Right lung (tissue), 5 donors: ENCODE data around the gene PATZ1. TPM values are rescaled to one million over a fixed set of nuclear protein-coding genes. Genes with fewer than 3 reads are reported as not detected.
A peak's percentile ranks its signal among the peaks of the same experiment; 100 is the strongest.

ENCODE experiments used
- DNase-seq, 2 donors: peaks; one replicate each; pipeline ENCODE4 v3.0.0-alpha.2; 2013
- polyA plus RNA-seq, 5 donors: library from polyadenylated mRNA; unstranded; fragments of 120-200 nt; gene quantifications; one replicate each; pipeline versions ENCODE4 v1.2.1 to v1.2.3, GENCODE V29; 2013; ENCODE audit warnings: inconsistent platforms in 1 of 5, low replicate concordance in 1 of 5; ENCODE audit not compliant: insufficient read length in 5 of 5, insufficient read depth in 1 of 5

PATZ1 gene
- polyA plus RNA-seq, 5 donors: 58.9 to 76.5 (median 65.2) TPM

DNA sequence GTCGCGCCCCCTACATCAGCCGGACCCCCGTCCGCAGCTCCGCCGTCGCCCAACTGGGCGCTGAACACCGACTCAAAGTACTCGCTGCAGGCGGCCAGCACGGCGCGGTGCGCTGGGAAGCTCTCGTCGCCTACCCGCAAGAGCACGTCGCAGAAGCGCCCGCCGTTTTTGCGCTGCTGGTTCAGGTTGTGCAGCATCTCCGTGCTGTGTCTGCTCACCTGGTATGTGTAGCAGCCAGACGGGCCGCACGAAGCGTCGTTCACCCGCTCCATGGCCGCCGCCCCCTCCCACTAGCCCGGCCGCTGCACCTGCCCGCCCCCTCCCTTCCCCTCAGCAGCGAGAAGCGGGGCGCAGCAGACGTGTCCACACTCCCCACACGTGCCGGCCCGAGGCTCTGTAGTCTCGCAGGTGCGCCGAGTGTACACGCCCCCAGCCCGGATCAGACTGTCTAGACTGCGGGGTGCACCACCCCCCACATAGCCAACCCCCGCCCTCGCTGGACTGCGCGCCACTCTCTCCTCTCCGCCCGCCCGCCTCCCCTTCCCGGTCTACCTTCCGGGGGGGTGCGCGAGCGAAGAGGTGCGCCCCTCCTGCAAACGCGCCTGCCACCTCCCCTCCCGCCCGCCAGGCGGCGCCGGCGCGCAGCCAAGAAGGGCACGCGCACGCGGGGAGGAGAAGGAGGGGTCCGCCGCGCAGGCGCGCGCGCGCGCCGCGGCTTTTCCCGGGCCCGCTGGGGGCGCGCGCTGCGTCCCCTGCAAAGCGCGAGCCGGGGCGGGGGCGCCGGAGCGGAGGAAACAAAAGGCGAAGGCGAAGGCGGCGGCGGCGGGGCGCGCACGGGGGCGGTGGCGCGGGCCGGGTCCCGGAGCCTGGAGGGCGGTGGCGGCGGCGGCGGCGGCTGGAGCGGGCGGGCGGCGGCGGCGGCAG is 553 bp downstream of the PATZ1 start:
- DNase-seq: peak; percentile 91 to 93

DNA sequence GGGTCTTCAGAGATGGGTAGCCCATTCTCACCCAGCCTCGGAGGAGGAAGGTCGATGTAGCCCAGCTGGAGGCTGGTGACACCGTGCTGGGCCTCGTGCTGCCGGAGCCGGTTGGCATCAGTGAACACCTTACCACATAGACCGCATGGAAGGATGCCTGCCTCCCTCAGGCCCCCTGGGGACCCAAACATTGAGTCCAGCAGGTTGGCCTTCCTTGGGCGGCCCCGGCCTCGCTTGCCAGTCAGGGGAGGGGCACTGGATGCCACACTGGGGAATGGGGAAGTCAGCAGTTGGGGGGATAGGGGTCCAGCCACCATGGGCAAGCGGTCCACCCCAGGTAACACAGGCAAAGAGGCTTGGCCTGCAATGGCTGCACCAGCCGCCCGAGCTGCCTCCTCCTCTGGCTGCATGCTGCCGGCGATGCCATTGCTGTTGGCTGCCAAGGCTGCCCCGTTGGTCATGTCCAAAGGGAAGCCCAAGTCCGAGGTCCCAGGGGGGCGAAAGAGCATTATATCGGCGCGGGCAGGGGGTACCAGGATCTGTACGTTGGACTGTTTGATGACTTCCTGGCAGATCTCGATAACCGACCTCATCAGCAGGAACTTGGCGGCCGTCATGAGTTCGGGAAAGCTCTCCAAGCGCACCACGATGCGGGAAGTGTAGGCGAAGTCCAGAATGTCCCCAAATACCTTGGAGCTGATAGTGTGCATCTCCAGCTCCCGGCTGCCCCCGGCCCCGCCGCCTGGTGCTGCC is 1.4 kb downstream of the PATZ1 start:
- peak; percentile 45 to 49 for DNase-seq

DNA sequence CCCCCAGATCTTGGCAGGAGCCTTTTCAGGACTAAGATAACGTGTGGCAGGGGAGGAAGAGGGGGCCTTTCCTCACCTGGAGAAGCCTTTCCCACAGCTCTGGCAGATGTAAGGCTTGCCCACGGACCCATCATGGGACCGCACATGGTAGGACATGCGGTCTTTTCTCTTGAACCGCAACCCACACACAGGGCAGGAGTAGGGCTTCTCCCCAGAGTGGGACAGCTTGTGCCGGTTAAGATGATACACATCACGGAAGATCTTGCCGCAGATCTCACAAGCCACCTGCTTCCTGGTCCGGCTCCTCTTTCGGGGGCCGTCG is 1.9 kb downstream of the PATZ1 start:
- DNase-seq: peak in 1 of 2 donors; percentile 4

DNA sequence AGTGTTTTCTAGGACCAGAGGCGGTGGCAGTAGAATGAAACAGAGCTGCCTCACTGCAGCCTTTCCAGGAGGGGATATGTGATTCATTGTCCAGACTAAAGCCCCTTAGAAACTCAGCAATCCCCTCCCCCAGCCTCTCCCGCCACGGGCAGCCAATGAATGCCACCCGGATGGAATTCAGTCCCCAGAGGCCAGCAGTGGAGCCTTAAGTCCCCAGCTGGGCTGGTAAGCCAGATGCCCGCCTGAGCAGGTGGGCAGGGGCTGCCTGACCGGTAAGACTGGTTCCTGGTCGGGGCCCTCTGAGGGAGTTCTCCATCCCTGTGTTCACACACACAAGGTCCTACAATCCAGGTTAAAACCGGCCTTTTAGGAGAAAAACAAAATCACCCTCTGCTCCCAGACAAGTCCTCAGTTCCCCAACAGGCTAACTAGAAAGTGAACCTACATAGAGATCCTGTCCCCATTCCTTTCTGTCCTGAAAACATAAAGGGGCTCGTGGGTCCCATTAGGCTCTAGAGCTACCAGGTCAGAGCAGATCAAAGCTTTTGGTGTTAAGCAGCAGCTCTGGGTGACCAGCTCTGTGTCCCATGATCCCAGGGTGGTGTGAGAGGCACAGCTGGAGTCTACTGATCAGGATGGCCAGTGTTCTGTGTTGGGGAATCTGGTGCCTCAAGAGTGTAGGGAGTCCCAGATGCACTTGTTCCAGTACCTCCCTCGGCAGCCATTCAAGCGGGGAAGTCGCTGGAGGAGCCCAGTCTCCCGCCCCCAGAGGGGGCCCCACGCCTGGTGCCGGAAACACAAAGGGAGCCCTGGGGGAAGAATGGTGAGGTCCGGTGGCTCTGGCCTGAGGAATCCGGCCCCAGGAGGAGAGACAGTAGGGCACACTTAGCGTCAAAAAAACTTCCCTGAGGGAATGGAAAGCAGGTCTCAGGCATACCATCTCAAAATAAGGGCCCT is 2.6 kb downstream of the PATZ1 start:
- peak; percentile 70 to 77 for DNase-seq

DNA sequence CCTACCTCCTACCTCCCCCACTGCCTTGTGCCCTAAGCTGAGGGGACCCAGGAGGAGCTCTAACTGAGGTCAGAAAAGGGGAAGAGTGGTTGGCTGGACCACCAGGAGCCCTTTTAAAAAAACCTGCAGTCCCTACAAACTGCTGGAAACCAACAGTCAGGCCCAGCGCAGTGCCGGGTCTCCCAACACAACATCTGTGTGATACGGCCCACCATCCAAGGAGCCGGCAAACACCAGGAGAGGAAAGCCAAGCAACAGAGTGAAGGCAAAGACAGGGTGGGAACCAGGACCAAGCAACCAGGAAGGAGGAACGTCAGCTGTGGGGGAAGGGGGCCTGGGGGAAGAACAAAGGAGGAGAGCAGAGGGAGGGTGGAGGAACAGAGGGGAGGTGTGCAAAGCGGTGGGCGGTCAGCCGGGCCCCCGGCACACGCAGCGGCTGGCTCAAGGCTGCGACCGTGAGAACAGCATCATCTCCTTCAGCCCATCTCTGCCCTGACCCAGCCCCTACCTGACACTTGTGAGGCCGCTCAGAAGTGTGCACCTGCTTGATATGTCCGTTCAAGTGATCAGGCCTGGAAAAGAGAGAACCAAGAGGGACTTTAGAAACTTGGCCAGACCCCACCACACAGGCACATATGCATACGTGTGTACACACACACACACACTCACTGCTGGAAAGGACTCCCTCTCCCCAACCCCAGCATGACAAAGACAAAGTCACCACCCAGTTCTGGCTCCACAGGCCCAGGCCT is 3.6 kb downstream of the PATZ1 start:
- peak in 1 of 2 donors; percentile 8 for DNase-seq

DNA sequence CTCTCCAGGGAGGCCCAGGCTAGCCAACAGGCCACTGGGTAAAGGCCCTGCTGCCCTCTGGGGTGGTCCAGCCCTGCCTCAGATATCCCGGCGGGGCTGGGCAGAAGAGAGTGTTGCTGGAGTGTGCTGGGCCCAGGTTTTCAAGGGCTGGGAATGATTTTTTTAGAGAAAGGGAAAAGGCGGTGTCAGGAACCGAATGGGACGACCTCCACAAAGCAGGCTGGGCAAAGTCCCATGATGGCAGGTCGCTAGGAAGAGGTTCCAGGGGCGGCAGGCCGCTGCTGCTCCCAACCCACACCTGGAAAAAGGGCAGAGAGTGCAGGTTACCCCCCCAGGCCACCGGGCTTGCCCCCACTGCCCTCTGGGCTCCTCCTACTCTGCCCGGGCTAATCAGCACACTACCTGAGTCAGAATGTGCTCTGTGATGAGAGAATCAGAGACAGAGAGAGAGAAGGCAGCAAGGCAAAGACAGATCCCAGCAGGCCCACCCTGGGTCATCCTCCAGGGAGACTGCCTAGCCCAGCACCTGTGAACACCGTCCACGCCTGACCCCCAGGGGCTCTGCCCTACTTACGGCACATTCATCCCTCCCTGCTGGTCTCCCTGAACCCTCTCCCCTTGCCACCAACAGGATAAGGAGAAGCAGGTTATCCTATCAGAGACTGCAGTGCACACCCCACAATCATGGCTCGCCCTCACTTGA is 4.6 kb downstream of the PATZ1 start:
- no peak for DNase-seq

DNA sequence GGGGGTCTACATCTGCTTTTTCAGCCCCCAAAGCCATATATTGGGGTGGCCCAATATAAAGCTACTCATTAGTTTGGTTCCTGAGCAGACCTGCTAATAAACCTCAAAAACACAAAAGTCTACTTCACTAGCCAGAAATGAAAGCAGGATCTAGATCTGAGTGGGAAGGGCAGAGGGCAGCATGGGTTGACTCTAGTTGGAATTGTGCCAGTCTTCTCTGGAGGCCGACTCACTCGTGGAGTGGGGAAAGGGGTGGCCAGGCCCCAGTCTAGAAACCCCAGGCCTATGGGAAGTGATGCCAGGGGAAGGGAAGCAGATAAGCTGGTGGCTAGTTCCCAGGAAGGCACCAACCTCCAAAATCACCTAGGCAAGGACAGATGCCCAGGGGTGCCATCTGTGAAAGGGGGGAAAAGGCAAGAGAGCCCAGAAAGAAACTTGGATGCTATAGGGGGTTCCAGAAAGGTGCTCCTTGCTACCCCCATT is 5.3 kb downstream of the PATZ1 start:
- DNase-seq: no peak

DNA sequence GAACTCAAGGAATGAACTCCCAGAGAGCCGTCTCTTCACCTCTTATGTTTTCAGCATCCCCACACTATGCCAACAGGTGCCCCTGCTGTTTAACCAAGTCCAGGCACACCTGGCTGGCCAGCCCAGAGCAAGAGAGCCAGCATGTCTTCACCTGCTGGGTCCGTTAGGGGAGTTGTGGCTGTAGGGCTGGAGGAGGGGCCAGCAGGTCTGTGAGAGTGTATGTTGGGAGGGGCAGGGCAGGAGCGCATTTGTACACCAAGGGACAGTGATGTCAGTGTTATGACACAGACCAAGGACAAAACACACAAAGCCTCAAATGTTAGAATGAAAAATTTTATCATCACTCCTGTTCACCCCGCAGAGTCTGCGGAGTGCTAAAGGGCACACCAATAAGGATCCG is 5.8 kb downstream of the PATZ1 start:
- no peak for DNase-seq

DNA sequence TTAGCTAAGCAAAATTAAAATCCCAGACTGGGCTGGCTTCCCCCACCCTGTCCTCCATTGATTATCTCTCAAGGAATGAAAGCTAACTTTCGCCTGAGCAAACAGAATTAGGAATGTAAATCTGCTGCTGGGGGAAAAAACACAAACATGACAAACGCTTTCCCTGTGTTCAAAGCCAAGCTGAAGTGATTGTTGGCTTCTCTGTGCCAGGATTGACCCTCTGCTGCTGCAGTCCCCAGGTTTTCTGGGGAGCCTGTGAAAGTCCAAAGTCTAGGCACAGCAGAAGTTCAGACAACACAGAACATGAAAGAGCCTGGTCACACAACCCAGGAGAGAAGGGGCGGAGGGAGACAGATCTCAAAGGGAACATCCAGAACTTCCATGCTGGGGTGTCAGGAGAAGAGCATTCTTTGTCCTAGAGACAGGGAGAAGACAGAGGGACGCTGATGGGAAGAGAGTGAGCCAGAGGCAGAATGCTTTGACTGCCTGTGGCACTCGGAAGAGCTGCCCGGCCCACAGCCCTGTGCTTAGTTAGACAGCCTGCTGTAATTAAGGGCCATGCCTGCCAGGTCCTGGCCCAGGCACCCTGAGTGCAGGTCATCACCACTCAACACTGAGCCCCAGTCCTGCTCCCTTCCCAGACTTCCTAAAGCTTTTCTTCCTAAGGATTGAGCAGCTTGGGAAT is 6.9 kb downstream of the PATZ1 start:
- DNase-seq: no peak

DNA sequence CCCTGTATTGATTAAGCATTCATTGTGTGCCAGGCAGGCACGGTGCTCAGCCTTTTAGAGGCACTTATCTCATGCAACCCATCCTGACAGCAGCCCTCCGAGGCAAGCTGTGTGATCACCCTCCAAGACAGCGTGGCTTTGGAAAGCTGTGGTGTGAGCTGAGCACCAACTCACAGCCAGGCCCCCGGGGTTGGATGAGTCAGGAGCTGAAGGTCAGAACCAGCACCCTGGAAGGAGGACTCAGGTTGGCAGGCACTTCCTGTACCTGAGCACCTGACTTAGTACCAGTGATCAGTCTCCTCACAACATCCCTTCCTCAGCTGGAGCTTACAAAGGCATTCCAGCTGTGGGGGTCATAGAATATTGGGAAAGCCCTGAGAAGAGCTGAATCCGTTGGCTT is 9.0 kb downstream of the PATZ1 start:
- DNase-seq: no peak

DNA sequence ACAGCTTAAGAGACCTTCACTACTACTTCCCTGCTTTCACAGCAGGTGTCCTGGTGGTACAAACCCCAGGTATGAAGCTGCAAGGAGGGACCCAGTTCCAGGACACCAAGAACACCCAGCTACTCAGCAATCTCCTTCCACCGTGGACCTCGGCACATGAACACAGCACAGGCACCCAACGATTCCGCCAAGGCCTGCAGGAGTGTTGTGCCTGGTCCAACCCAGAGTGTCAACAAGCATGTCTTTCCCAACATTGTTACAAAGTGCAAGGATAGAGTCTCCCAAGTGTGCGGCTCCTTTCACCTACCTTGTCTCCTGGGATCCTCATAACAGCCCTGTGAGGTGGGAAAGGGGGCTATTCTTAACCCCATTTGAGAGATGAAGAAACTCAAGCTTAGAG is 11.8 kb downstream of the PATZ1 start:
- DNase-seq: no peak

DNA sequence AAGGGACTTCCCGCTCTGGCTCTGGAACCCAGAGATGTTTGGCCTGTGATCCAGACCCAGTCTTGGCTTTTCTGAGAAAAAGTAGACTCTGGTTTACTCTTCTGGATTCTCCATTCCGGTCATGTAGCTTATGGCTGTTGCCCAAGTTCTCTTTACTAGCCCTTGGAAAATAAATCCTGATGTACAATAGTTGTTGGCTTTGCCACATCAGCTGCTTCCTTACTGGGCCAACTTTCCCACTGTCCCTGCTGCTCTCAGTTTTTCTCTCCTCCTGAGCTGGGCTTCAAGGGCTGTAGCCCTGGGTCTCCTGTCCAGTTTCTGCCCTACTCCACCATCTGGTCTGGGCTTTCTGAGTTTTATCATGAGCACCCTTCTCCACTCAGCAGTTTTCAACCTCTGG is 12.5 kb downstream of the PATZ1 start:
- DNase-seq: no peak

DNA sequence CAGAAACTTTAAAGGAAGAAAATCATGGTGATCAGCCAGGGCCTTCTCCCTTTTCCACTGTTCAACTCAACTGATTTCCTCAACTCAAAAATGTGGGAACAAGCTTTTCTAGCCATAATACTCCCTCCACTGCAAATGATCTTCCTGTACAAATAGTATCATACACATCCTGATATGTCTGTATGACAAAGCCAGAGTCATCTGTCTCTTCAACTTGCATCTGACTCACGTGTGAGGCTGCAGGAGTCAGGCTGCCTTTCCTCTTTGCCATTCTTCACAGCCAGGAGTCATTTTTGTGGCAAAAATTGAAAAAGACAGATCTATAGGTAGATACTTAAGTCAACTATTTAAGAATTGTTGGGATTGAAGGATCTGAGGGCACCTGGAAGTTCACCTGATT is 13.3 kb downstream of the PATZ1 start:
- DNase-seq: no peak

DNA sequence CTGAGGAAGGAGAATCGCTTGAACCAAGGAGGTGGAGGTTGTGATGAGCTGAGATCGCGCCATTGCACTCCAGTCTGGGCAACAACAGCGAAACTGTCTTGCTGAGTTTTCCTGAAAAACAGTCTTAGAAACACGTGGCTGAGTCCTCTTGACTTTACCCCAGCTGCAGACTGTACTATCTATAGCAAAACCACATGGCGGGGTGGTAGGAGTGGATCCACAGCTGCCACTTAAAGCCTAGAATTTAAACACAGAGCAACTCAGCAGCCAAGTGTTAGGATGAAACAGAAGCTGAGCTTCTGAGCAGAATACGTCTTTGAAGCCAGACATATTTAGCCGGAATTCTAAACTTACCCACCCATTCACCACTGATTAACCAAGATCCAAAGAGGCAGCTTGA is 14.1 kb downstream of the PATZ1 start:
- DNase-seq: no peak

DNA sequence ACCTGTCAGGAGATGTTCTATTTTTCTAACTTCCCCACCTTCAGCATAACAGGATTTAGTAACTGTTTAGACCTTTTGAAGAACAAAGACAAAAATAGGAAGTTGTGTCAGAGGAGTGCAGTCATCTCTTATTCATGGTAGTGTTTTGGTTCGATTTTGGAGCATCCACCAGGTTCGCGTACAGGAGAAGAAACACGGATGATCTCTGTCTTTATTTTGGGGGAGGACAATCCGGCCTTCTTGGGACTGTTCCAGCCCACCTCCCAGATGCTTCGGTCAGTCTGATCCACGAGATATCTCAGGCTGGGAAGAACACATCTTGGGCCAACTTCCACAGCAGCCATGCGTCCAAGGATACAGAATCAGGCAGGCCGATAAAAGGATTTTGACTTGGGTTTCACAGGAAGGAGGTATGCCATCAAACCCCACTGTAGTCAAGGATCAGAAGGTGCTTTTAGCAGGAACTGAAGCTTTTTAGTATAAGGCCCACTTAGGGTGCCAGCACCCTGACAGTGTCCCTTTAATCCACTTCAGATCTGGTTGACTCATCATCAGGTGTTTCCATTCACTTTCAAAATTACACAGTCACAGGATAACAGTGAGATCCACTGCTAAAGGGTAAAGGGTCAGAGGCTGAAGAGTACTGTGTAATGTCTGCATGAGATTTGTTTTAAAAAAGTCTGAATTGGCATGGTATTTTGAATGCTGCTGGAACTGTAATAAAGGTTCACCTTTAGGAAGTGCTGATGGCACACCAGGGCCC is 16.5 kb downstream of the PATZ1 start:
- no peak for DNase-seq

DNA sequence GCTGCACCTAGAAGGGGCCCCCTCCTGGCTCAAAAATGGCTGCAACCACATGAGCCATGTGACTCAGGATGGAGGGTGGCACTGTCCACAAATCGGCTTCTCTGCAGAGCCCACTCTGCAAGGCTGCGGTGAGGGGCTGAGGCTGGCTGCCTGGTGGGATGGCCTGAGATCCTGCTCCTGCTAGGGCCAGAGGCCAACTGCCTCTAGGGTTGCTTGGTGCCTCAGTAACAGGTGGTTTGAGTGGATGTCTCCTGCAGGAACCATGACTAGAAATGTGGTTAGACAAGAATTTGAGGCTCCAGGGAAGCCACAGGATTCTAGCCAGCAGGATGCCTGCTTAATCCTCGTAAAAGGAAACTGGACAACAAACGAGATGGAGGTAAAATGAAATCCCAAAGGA is 17.1 kb downstream of the PATZ1 start:
- no peak for DNase-seq

DNA sequence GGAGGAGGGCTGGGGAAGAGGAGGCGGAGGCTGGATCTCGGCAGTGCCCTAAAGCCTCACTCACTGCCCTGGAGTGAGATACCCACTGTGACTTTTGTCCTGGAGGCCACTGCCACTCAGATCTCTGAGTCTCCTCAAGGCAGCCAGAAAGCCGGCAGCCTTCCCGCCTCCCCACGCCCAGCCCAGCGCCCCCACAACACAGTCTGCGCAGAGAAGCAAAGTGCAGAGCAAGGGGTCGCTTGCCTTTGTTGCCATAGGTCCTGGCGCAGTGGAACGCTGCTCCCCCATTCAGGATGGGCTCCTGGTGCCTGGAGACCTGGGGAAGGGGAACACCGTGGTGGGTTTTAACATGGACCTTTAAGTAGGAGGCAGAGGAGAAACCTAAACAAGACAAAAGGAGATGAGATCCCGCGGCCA is 17.6 kb downstream of the PATZ1 start:
- DNase-seq: no peak

DNA sequence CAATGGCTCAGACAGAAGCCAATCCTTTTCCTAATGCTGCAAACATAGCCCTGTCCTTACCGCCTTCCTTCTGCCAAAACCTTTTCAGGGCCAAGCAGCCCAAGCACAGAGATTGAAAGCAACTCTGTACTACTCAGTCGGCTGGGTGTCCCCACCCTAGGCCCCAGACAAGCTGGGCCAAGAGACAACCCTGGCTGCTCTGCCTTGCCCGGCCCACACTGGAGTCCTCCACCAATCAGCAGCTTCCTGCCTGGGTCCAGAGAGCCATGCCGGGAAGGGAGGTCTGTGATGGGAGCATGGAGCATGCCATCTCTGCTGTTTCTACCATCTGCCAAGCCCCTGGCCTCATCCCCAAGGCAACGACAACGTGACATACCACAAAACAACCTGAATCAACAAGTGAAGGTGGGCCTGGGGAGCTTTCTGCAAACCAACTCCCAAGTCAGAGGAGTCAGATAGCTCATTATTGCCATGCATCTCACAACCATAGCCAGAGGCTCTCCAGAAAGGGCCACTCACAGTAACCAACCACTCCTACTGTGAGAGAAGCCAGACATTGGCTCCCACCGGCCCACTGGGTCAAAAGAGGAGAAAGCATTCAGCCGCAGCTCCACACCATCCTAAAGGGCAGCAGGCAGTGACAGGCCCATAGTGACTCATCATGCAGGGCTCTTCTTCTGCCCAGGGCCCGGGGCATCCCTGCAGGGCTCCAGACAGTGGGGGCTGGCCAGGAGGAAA is 18.2 kb downstream of the PATZ1 start:
- no peak for DNase-seq
